ENCODE results near the gene PLOD1.
A peak's percentile ranks its signal among the peaks of the same experiment; 100 is the strongest.
"Not testable (repeated sequence)": the region's sequence is repeated elsewhere in the genome, so short reads cannot be mapped to it uniquely, and the experiment has no call there.

The PLOD1 gene

DNA sequence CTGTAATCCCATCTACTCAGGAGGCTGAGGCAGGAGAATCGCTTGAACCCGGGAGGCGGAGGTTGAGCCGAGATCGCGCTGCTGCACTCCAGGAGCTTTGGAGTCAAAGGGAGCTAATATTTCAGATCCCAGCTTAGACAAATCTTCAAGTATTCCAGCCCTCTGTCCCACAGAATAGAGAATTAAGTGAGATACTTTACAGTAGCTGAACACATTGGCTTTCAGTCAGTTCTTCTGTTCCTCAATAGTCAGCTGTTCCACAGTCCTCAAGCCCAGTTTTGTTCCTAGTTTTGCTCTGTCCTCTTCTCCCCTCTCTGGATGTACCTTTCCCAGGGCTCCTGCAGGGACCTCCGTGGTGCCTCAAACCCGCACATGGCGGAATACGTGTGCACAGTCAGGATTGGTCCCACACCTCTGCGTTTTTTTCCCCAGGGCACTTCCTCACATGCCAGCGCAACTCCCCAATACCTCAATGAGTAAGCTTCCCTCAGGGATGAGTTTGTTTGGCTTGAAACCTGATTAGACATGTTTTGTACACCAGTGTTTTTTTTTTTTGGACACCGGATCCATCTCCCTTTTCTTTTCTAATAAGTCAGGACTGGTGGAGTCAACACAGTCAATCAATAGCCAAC, 47.0 kb downstream of the PLOD1 start:
- DNase-seq, result no peak

- peak; percentile 24 for DNase-seq
Observed at GRCh38 chr1:11982010-11982392, 47.5 kb downstream of the PLOD1 start.

GRCh38 chr1:11984121-11984520, 49.6 kb downstream of the PLOD1 start:
- DNase-seq, result no peak

GRCh38 chr1:11984576-11984975, 50.1 kb downstream of the PLOD1 start:
- DNase-seq, result no peak

- no peak for DNase-seq
Observed at GRCh38 chr1:11985171-11985570, 50.7 kb downstream of the PLOD1 start.

DNA sequence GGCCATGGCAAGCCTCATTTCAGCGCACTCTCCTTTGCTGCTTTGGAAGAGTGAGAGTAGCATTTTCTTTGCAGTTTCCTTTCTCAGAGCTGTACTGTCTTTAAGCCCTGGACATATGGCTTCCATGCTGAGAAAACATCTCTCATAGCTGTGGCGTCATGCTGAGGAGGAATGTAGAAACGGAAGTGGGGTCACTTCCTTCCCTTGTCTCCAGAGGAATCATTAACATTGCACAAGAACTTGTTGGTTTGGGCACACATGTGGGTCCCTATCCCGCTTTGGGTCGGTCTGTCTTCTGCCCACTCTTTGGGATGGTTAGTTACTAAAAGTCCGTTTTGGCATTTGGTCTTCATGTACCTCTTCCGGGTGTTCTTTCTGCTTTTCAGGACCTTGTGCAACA, 51.3 kb downstream of the PLOD1 start:
- no peak for DNase-seq

DNA sequence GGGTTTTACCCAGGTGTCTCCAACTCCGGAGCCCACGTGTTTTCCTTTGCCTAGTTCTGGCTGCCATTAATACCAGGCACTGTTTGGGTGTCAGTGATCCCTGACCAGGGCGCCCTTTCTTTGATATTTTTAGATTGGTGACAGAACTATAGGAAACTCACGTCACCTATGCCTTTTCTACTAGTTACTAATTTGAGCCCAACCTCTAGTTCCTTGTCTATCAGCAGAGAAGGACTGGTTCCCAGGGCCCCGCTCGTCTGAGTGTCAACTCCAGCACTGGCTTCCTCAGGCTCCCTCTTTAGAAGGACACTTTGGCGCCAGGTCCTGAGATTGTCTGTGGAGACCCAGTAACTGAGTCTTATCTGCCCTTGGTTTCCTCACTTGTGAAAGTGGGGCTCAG, 55.2 kb downstream of the PLOD1 start:
- DNase-seq, result no peak

- DNase-seq, result no peak
Observed at GRCh38 chr1:11990303-11991032, 56.0 kb downstream of the PLOD1 start.

GRCh38 chr1:11991969-11992676, 57.6 kb downstream of the PLOD1 start:
- no peak for DNase-seq

DNA sequence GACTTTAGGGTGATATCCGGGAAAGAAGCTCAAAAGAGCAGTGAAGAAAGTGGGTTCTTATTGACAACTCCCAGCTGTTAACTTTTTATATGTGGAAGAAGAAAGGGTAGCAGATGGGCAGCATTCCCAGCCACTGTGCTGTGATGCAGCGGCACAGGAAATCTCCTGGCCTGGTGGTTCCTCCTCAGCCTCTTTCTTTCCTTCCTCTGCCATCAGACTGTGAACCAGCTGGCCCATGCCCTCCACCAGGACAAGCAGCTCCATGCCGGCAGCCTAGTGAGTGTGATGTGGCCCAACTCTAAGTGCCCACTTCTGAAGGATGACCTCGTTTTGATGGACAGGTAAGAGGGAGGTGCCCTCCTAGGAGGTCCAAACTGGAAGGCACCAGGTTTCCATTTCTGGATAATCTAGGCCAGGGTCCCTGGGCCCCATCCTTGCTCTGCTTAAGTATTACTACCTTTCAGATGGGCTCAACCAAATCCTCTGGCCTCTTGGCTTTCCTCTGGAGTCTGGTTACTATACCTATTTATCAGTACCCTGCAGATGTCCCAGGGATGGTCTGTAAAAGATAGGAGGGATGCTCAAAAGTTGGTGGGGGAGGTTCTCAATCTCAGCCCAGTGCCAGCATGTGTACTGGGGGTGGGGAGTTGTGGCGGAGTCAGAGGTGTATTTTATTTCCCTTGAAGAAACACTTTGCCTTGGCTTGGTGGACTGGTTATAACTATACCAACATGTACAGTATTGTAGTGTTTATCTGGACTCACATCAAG, 62.7 kb downstream of the PLOD1 start:
- DNase-seq, result no peak

DNA sequence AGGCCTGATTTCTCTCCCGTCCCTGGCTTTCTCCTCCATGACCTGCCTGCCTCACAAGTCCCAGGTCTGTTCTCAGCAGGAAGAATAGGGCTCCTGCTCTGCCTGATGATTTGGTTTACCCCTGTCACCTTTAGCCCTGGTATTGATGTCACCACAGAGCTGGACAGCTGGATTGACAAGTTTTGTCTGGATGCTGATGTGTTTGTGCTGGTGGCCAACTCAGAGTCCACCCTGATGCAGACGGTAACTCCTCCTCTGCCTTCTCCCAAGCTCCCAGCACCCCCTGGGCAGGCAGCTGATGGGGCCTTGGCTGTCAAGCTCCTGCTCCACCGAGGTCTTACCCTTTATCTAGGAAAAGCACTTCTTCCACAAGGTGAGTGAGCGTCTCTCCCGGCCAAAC, 64.1 kb downstream of the PLOD1 start:
- DNase-seq, result no peak

DNA sequence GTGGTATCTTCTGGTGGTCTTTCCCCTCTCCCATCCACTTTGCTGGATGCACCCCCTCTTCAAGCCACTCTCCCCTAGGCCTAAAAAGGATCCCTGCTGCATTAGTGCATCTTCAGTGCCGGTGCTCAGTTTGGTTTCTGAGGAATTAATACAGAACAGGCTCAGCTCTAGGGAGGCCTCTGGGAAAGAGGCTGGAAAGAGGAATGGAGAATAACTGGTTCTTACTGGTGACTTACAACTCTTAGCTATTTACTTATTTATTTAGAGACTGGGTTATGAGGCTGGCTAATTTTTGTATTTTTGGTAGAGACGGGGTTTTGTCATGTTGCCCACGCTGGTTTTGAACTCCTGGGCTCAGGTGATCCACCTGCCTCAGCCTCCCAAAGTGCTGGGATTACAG, 64.7 kb downstream of the PLOD1 start:
- DNase-seq, result no peak

- DNase-seq, result peak; percentile 71
Observed at GRCh38 chr1:12001249-12001917, 66.9 kb downstream of the PLOD1 start.

- no peak for DNase-seq
Observed at GRCh38 chr1:12001996-12002493, 67.5 kb downstream of the PLOD1 start.

DNA sequence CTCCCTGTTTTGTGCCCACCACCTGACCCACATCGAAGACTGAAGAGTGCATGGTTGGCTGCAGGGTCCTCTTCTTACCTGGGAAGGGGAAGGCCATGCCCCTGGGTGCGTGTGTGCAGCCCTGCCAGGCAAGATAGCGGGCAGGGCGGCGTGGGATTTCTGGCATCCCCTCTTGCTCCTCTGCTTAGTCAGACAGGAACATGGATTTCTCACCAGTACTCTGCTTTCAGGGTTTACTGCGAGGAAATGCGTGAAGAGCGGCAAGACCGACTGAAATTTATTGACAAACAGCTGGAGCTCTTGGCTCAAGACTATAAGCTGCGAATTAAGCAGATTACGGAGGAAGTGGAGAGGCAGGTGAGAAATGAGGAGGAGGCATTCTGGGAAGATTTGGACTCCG, 69.2 kb downstream of the PLOD1 start:
- no peak for DNase-seq

DNA sequence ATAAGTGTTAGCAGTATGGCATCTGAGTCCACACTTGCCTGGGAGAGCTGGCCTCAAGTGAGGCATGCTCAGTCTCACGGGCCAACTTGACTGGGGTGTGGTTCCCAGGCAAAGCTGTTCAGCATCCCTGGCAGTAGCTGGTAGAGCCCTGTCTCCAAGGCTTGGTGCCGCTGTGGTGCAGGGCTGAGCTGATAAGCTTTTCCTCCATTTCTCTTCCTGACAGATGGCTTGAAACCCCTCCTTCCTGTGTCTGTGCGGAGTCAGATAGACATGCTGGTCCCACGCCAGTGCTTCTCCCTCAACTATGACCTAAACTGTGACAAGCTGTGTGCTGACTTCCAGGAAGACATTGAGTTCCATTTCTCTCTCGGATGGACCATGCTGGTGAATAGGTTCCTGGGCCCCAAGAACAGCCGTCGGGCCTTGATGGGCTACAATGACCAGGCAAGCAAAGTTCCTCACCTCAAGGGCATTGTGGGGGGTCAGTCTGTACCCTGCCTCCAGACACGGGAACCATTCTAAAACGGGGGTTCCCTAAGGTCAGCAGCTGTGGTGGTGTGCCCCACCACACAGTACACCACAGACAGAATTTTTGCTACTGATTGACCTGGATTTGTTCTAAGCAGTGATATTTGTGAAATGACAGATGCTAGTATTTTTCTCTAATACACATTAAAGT, 71.1 kb downstream of the PLOD1 start:
- DNase-seq, result no peak

- DNase-seq, result no peak
Observed at GRCh38 chr1:12006167-12006921, 71.8 kb downstream of the PLOD1 start.

DNA sequence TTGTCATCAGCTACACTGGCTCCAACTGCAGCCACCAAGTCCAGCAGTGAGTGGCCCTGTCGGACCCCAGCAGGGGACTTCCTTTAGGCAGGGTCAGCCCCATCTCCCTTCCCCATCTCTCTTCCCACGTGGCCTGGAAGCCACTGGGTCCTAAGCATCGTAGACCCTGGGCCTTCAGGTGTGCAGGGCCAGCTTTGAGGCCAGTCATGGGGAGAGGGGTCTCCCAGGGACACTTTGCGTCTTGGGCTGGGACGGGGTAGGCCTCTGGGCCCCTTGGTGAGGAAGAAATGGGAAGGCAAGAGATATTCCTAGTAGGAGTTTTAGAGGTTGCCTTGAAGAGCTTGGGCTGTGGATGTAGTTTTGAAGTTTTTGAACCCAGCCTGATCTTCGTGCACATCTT, 72.7 kb downstream of the PLOD1 start:
- no peak for DNase-seq

- DNase-seq, result not testable (repeated sequence)
Observed at GRCh38 chr1:12008355-12008754, 73.8 kb downstream of the PLOD1 start.

DNA sequence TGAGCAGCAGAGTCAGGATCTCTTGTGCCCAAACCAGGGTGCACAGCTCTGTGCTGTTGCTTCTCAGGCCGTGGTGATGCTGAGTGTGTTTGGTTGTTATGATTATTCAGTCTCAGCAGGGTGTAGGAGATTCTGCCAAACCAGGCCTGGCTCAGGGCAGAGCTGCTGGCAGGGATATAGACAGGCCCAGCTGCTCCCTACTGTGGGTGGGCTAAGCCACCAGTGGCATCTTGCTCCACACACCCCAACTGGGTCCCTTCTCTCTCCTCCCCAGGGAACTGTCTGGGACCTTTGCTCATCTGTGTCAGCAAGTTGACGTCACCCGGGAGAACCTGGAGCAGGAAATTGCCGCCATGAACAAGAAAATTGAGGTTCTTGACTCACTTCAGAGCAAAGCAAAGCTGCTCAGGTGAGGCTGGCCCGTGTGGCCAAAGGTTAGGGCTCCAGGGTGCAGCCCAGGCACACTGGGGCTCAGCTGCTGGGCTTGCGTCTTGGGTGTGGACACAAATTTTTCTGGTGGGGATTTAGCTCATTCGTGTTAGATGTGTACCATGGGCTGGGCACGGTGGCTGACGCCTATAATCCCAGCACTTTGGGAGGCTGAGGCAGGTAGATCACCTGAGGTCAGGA, 74.9 kb downstream of the PLOD1 start:
- no peak for DNase-seq

Measured in activated CD4-positive, alpha-beta T cell treated with anti-CD3 and anti-CD28 coated beads, Interleukin-10, Interleukin-2, amounts not matched to agents 100 ng/mL and 50 ng/mL, durations not matched to agents 16 hours and 8 hours (primary cell).